Lung (tissue), 12 donors: ENCODE measurements around the gene EPHA4. TPM values are rescaled to one million over a fixed set of nuclear protein-coding genes. Genes with fewer than 3 reads are reported as not detected.

Experiments
- ATAC-seq: fragments of 200-7000 bp; cut with Tn5 transposase; one replicate; pipeline ENCODE4 v1.9.1; 2020; ENCODE audit warnings: moderate number of reproducible peaks; ENCODE audit not compliant: insufficient read depth, low FRiP score
- DNase-seq, 3 donors: peaks; one replicate each; pipeline ENCODE4 v3.0.0-alpha.2; 2013 to 2017
- H3K27ac ChIP-seq, 2 donors: one replicate each; pipeline ENCODE4 v1.5.1; 2013; ENCODE audit warnings: mild to moderate bottlenecking in 2 of 2, moderate library complexity in 2 of 2, control low read depth in 1 of 2, inconsistent platforms in 1 of 2, low read depth in 1 of 2, low read length in 1 of 2
- H3K27me3 ChIP-seq, 3 donors: one replicate each; pipeline ENCODE4 v1.5.1; 2013; ENCODE audit warnings: low read length in 2 of 3; ENCODE audit not compliant: control insufficient read depth in 3 of 3, insufficient read depth in 3 of 3
- H3K36me3 ChIP-seq, 4 donors: one replicate each; pipeline ENCODE4 v1.5.1; 2013; ENCODE audit warnings: low read length in 4 of 4, mild to moderate bottlenecking in 1 of 4, moderate library complexity in 1 of 4; ENCODE audit not compliant: control insufficient read depth in 4 of 4, insufficient read depth in 4 of 4
- H3K4me1 ChIP-seq, 5 donors: one replicate each; pipeline ENCODE4 v1.5.1; 2013; ENCODE audit warnings: low read length in 5 of 5, mild to moderate bottlenecking in 2 of 5, moderate library complexity in 1 of 5; ENCODE audit not compliant: control insufficient read depth in 5 of 5, insufficient read depth in 5 of 5
- H3K4me3 ChIP-seq: one replicate; pipeline ENCODE4 v1.5.1; 2013; ENCODE audit warnings: mild to moderate bottlenecking, control low read depth, moderate library complexity
- H3K9ac ChIP-seq, 2 donors: one replicate each; pipeline ENCODE4 v1.5.1; 2013; ENCODE audit warnings: low read length in 2 of 2, control low read depth in 1 of 2; ENCODE audit not compliant: insufficient read depth in 1 of 2
- H3K9me3 ChIP-seq, 4 donors: one replicate each; pipeline ENCODE4 v1.5.1; 2013; ENCODE audit warnings: low read length in 3 of 4, mild to moderate bottlenecking in 1 of 4, moderate library complexity in 1 of 4; ENCODE audit not compliant: control insufficient read depth in 4 of 4, insufficient read depth in 3 of 4
- CTCF ChIP-seq: IDR thresholded peaks from 2 replicates; pipeline ENCODE4 v1.5.1; 2012; ENCODE audit warnings: mild to moderate bottlenecking; ENCODE audit errors: control extremely low read depth, extremely low read depth
- WGBS, 2 donors: extraction: QIAGEN DNeasy Blood & Tissue Kit; methylation state at CpG; one replicate each; pipeline ENCODE4 v1.1.7; 2013; 5-methylcytosine and 5-hydroxymethylcytosine counted together
- polyA plus RNA-seq, 2 donors: library from polyadenylated mRNA; stranded (reverse); fragments of 200-250 nt; gene quantifications; one replicate each; pipeline ENCODE4 v1.2.1, GENCODE V29; 2013
- total RNA-seq, 2 donors: library from RNA; depleted of rRNA in 1 of 2; stranded (reverse); fragments of >200 nt in 1 of 2; gene quantifications; one replicate each; pipeline ENCODE4 v1.2.1, GENCODE V29; 2014 to 2021
- donor health status: control.
- donor health status: control.
- donor health status: Bipolar disorder and iron deficiency.
- donor health status: healthy.
- donor health status: DM: yes; HTN: yes; CAD: no.

The EPHA4 gene
- total and polyA plus RNA-seq, 4 donors, result 2.5 to 28.8 (median 14.7) TPM

- Histone ChIP-seq H3K27ac (peak overlapping the region; percentile 27 to 80), H3K4me3 (peak overlapping the region; percentile 72), H3K27me3 (no peaks in the 10 kb centered on the region), H3K4me1 (peaks cover 0 to 12% (median 11%) of the 10 kb centered on the region in 5 donors), H3K36me3 (peaks cover 0 to 6% (median 0%) of the 10 kb centered on the region in 4 donors), H3K9me3 (no peaks in the 10 kb centered on the region), H3K9ac (peak overlapping the region; percentile 65 to 82)
- TF ChIP-seq CTCF, result no peak
- WGBS, 2 donors, result 0 to 1% methylated on average over 60 to 61 of the region's 61 CpGs
- peak; percentile 59 to 73 (median 65) for DNase-seq
- no peak for ATAC-seq
These were observed 419 bp downstream of the EPHA4 start for GRCh38 chr2:221571551-221572218.

GRCh38 chr2:221571025-221571550 lies 1.0 kb downstream of the EPHA4 start:
- no peak for ATAC-seq
- no peaks in the 10 kb centered on the region for H3K27me3 ChIP-seq
- H3K9me3 ChIP-seq, result no peaks in the 10 kb centered on the region
- H3K4me1 ChIP-seq, result peaks cover 0 to 12% (median 11%) of the 10 kb centered on the region in 5 donors
- peaks cover 0 to 6% (median 0%) of the 10 kb centered on the region in 4 donors for H3K36me3 ChIP-seq
- H3K4me3 ChIP-seq, result peak overlapping the region; percentile 72
- H3K9ac ChIP-seq, result peak overlapping the region; percentile 65 to 85
- DNase-seq, result peak; percentile 46 to 64 (median 54)
- peak overlapping the region in 1 of 2 donors; percentile 80 for H3K27ac ChIP-seq
- 2 to 3% methylated on average over 41 of the region's 41 CpGs for WGBS, 2 donors
- TF ChIP-seq CTCF, result no peak

- Histone ChIP-seq H3K36me3 (peaks cover 0 to 6% (median 0%) of the 10 kb centered on the region in 4 donors), H3K27me3 (no peaks in the 10 kb centered on the region), H3K4me3 (peak overlapping the region; percentile 64), H3K4me1 (peaks cover 0 to 12% (median 11%) of the 10 kb centered on the region in 5 donors), H3K9me3 (no peaks in the 10 kb centered on the region), H3K27ac (no peak overlapping the region), H3K9ac (peak overlapping the region; percentile 49 to 85)
- 6 to 7% methylated on average over 30 of the region's 30 CpGs for WGBS, 2 donors
- DNase-seq (peak; percentile 45 to 76 (median 63)), ATAC-seq (no peak)
- TF ChIP-seq CTCF, result no peak
These were observed 1.7 kb downstream of the EPHA4 start for GRCh38 chr2:221570321-221570935.
